Upper lobe of right lung (tissue), 1 donor: ENCODE data around the gene CTDSPL. TPM values are rescaled to one million over a fixed set of nuclear protein-coding genes. Genes with fewer than 3 reads are reported as not detected.
"Not testable (repeated sequence)": the region's sequence is repeated elsewhere in the genome, so short reads cannot be mapped to it uniquely, and the experiment has no call there.

ENCODE experiments used
- ATAC-seq: fragments of 200-7000 bp; cut with Tn5 transposase; one replicate; pipeline ENCODE4 v1.9.1; 2020; ENCODE audit warnings: mild to moderate bottlenecking, moderate library complexity
- DNase-seq: peaks from one replicate; pipeline ENCODE4 v3.0.0-alpha.2; 2020
- H3K27ac ChIP-seq: fragments of 200-600 bp; one replicate; pipeline ENCODE4 v1.8.0; 2022
- H3K27me3 ChIP-seq: fragments of 200-600 bp; one replicate; pipeline ENCODE4 v1.8.0; 2022; ENCODE audit warnings: mild to moderate bottlenecking
- H3K36me3 ChIP-seq: fragments of 200-600 bp; one replicate; pipeline ENCODE4 v1.8.0; 2022
- H3K4me1 ChIP-seq: fragments of 200-600 bp; one replicate; pipeline ENCODE4 v1.8.0; 2022
- H3K4me3 ChIP-seq: fragments of 200-600 bp; one replicate; pipeline ENCODE4 v1.8.0; 2022; ENCODE audit warnings: mild to moderate bottlenecking
- H3K9me3 ChIP-seq: fragments of 200-600 bp; one replicate; pipeline ENCODE4 v1.8.0; 2022
- intact Hi-C: fragments of 100-400 bp; cut with DNase I; formaldehyde crosslinking; loops from one replicate; pipeline ENCODE4 v1.11.0; 2022
- microRNA-seq: library from miRNA; unstranded; fragments of <30 nt; microRNA quantifications from one replicate; pipeline ENCODE4 v1.2.0, GENCODE V29; 2020; ENCODE audit warnings: borderline microRNAs expressed
- total RNA-seq: library from RNA; stranded (reverse); fragmentation: NEBNext Ultra II Directional; extraction: Animal tissue kit (Norgen Biotek cat#: 25700); gene quantifications from one replicate; pipeline ENCODE4 v1.2.1, GENCODE V29; 2021
- TF ChIP-seq, protein P1 (sequence below): fragments of 200-600 bp; IDR thresholded peaks from one replicate; pipeline ENCODE4 v1.8.0; 2022; ENCODE audit warnings: antibody characterized with exemption
- donor health status: DM: no; HTN: yes; CAD: no; lungs with severe emphysema.

CTDSPL gene
- total RNA-seq, 1 donor from 2014 or later: 78.6 TPM

GRCh38 chr3:38031022-38031994 lies 169.6 kb downstream of the CTDSPL start:
- Histone ChIP-seq H3K27ac (peak overlapping the region; percentile 91), H3K4me3 (no peak overlapping the region), H3K27me3 (no peaks in the 10 kb centered on the region), H3K36me3 (no peaks in the 10 kb centered on the region), H3K4me1 (peaks cover 19% of the 10 kb centered on the region), H3K9me3 (no peaks in the 10 kb centered on the region)
- intact Hi-C loops: no loop called here
- DNase-seq: peak; percentile 89
- TF ChIP-seq, protein P1, sequence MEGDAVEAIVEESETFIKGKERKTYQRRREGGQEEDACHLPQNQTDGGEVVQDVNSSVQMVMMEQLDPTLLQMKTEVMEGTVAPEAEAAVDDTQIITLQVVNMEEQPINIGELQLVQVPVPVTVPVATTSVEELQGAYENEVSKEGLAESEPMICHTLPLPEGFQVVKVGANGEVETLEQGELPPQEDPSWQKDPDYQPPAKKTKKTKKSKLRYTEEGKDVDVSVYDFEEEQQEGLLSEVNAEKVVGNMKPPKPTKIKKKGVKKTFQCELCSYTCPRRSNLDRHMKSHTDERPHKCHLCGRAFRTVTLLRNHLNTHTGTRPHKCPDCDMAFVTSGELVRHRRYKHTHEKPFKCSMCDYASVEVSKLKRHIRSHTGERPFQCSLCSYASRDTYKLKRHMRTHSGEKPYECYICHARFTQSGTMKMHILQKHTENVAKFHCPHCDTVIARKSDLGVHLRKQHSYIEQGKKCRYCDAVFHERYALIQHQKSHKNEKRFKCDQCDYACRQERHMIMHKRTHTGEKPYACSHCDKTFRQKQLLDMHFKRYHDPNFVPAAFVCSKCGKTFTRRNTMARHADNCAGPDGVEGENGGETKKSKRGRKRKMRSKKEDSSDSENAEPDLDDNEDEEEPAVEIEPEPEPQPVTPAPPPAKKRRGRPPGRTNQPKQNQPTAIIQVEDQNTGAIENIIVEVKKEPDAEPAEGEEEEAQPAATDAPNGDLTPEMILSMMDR: no peak
- ATAC-seq: peak; percentile 78

- ATAC-seq (no peak), DNase-seq (peak; percentile 37)
- Histone ChIP-seq H3K4me3 (no peak overlapping the region), H3K9me3 (no peaks in the 10 kb centered on the region), H3K27me3 (no peaks in the 10 kb centered on the region), H3K36me3 (no peaks in the 10 kb centered on the region), H3K4me1 (peaks cover 19% of the 10 kb centered on the region), H3K27ac (no peak overlapping the region)
- TF ChIP-seq, protein P1: no peak
- intact Hi-C loops: no loop called here
These were observed 170.7 kb downstream of the CTDSPL start for GRCh38 chr3:38032328-38032865.

DNA sequence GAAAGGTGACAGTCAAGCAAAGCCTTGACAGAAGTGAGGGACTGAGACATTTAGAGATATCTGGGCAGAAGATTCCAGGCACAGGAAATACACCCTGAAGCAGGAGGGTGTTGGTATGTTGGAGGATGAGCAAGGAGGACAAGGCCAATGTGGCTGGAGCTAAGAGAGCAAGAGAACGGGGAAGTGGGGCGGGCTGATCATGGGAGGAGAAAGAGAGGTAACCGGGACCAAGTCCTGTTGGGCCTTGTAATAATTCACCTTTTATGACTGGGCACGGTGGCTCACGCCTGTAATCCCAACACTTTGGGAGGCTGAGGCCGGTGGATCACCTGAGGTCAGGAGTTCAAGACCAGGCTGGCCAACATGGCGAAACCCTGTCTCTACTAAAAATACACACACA lies 171.9 kb downstream of the CTDSPL start:
- H3K4me1 ChIP-seq: peaks cover 19% of the 10 kb centered on the region
- DNase-seq, H3K36me3 ChIP-seq, H3K27ac ChIP-seq, intact Hi-C loops, ATAC-seq, H3K27me3 ChIP-seq, H3K4me3 ChIP-seq, H3K9me3 ChIP-seq: not testable (repeated sequence)

Small RNA genes within 50 kb of the gene (microRNA-seq; reads per million reads assigned to microRNA genes)
- 12.7 reads per million, percentile 41 among the genes with 10 or more reads in this experiment for gene MIR26A1

Other genes starting within 250 kb of the CTDSPL start
- 8.9 TPM for gene VILL, start 128.9 kb downstream of the CTDSPL start, total RNA-seq
- 32.2 TPM for gene PLCD1, start 167.8 kb downstream of the CTDSPL start, total RNA-seq
- 2.7 TPM for gene DLEC1, start 177.3 kb downstream of the CTDSPL start, total RNA-seq